ENCODE data around the gene RYR2. TPM values are rescaled to one million over a fixed set of nuclear protein-coding genes. Genes with fewer than 3 reads are reported as not detected.

Gene RYR2
- total and polyA plus RNA-seq, 7 donors: under 0.01 to 22.4 (median 6.1) TPM

DNA sequence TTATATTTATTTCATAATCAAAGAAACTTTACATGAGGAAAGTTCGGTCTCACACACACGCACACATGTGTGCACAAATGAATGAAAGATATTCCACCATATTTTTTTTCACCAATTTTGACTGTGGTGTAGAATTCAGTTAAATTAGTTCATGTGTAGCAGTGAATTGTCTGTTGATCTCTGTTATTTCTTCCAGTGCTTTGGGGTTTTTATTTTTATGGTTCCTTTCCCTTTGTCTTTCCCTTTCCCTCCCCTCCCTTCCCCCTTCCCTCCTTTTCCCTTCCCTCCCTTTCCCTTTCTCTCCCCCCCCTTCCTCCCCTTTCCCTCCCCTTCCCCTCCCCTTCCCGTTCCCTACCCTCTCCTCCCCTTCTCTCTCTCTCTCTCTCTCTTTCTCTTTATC lies 8.9 kb downstream of the RYR2 start:
- Histone ChIP-seq H3K36me3 (no peaks in the 10 kb centered on the region), H3K4me1 (no peaks in the 10 kb centered on the region), H3K27me3 (no peaks in the 10 kb centered on the region), H3K4me3 (no peak overlapping the region), H3K9me3 (no peaks in the 10 kb centered on the region), H3K27ac (no peak overlapping the region)
- TF ChIP-seq POLR2A (IDR thresholded peaks at IDR 0.05): no peak
- TF ChIP-seq CTCF (IDR thresholded peaks at IDR 0.05): no peak
- no peak for TF ChIP-seq POLR2AphosphoS5 (IDR thresholded peaks at IDR 0.05)
- TF ChIP-seq EP300 (IDR thresholded peaks at IDR 0.05): no peak
- intact Hi-C loops (cut with DNase I): no loop called here
- WGBS, 2 donors: 68 to 75% methylated on average over 3 of the region's 3 CpGs
- DNase-seq: no peak

DNA sequence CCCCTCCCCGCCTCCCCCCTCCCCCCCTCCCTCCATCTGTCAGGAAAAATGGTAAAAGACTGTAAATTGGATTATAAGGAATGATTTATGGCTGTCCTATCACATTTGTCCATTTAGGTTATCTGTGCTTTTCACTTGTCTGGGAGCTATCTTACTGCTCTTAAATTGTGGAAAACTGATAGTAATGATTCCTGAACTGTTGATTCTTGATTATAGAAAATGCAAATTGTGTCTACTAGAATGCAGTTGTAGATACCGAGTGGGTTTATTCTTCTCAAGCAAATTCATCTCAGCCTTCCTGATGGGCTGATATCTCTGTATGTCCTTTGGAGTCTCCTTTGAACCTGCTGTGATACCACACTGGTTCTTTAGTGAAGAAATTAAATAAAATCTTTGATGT lies 12.3 kb downstream of the RYR2 start:
- Histone ChIP-seq H3K9me3 (no peaks in the 10 kb centered on the region), H3K4me1 (no peaks in the 10 kb centered on the region), H3K36me3 (no peaks in the 10 kb centered on the region), H3K27me3 (no peaks in the 10 kb centered on the region), H3K27ac (no peak overlapping the region), H3K4me3 (no peak overlapping the region)
- DNase-seq: no peak
- TF ChIP-seq POLR2AphosphoS5 (IDR thresholded peaks at IDR 0.05) (no peak), CTCF (IDR thresholded peaks at IDR 0.05) (no peak), EP300 (IDR thresholded peaks at IDR 0.05) (no peak), POLR2A (IDR thresholded peaks at IDR 0.05) (no peak)
- 66 to 78% methylated on average over 2 of the region's 2 CpGs for WGBS, 2 donors
- intact Hi-C loops (cut with DNase I): no loop called here

GRCh38 chr1:237058470-237058869 lies 16.5 kb downstream of the RYR2 start:
- Histone ChIP-seq H3K9me3 (no peaks in the 10 kb centered on the region), H3K36me3 (no peaks in the 10 kb centered on the region), H3K27ac (no peak overlapping the region), H3K27me3 (no peaks in the 10 kb centered on the region), H3K4me1 (no peaks in the 10 kb centered on the region), H3K4me3 (no peak overlapping the region)
- intact Hi-C loops (cut with DNase I): no loop called here
- 63 to 77% methylated on average over 9 of the region's 9 CpGs for WGBS, 2 donors
- no peak for TF ChIP-seq CTCF (IDR thresholded peaks at IDR 0.05)
- TF ChIP-seq POLR2AphosphoS5 (IDR thresholded peaks at IDR 0.05): no peak
- no peak for TF ChIP-seq EP300 (IDR thresholded peaks at IDR 0.05)
- TF ChIP-seq POLR2A (IDR thresholded peaks at IDR 0.05): no peak
- no peak for DNase-seq

GRCh38 chr1:237059244-237059643 lies 17.3 kb downstream of the RYR2 start:
- Histone ChIP-seq H3K27me3 (no peaks in the 10 kb centered on the region), H3K27ac (no peak overlapping the region), H3K4me1 (no peaks in the 10 kb centered on the region), H3K4me3 (no peak overlapping the region), H3K36me3 (no peaks in the 10 kb centered on the region), H3K9me3 (no peaks in the 10 kb centered on the region)
- DNase-seq: no peak
- intact Hi-C loops (cut with DNase I): no loop called here
- TF ChIP-seq EP300 (IDR thresholded peaks at IDR 0.05) (no peak), CTCF (IDR thresholded peaks at IDR 0.05) (no peak), POLR2AphosphoS5 (IDR thresholded peaks at IDR 0.05) (no peak), POLR2A (IDR thresholded peaks at IDR 0.05) (no peak)
- 62 to 71% methylated on average over 3 of the region's 3 CpGs for WGBS, 2 donors

GRCh38 chr1:237062976-237063375 lies 21.0 kb downstream of the RYR2 start:
- Histone ChIP-seq H3K4me3 (no peak overlapping the region), H3K27me3 (no peaks in the 10 kb centered on the region), H3K27ac (no peak overlapping the region), H3K9me3 (no peaks in the 10 kb centered on the region), H3K36me3 (no peaks in the 10 kb centered on the region), H3K4me1 (no peaks in the 10 kb centered on the region)
- intact Hi-C loops (cut with DNase I): no loop called here
- TF ChIP-seq POLR2AphosphoS5 (IDR thresholded peaks at IDR 0.05) (no peak), EP300 (IDR thresholded peaks at IDR 0.05) (no peak), POLR2A (IDR thresholded peaks at IDR 0.05) (no peak), CTCF (IDR thresholded peaks at IDR 0.05) (no peak)
- no peak for DNase-seq
